ENCODE data around the gene TDRD7. TPM values are rescaled to one million over a fixed set of nuclear protein-coding genes. Genes with fewer than 3 reads are reported as not detected.

TDRD7 gene
- total RNA-seq, 1 donor from 2014 or later: 7.6 TPM

GRCh38 chr9:97365634-97366033 lies 46.3 kb upstream of the TDRD7 start:
- Mint-ChIP-seq H3K4me1 (ENCODE audit: unreplicated experiment) (no peaks in the 10 kb centered on the region), H3K27ac (no peak overlapping the region), H3K27me3 (no peaks in the 10 kb centered on the region), H3K4me3 (no peak overlapping the region), H3K36me3 (peaks cover 19% of the 10 kb centered on the region), H3K9me3 (peaks cover 5% of the 10 kb centered on the region)
- no peak for DNase-seq (ENCODE audit: extremely low spot score, unreplicated experiment)
- no peak for TF ChIP-seq CTCF (conservative IDR thresholded peaks at IDR 0.05)

- H3K27ac Mint-ChIP-seq: no peak overlapping the region
- H3K9me3 Mint-ChIP-seq: peaks cover 5% of the 10 kb centered on the region
- no peak for TF ChIP-seq CTCF (conservative IDR thresholded peaks at IDR 0.05)
Observed at GRCh38 chr9:97366476-97366875, 45.4 kb upstream of the TDRD7 start.

GRCh38 chr9:97366889-97367288 lies 45.0 kb upstream of the TDRD7 start:
- Mint-ChIP-seq H3K4me3 (no peak overlapping the region), H3K4me1 (ENCODE audit: unreplicated experiment) (no peaks in the 10 kb centered on the region), H3K27me3 (no peaks in the 10 kb centered on the region), H3K27ac (no peak overlapping the region), H3K9me3 (peaks cover 5% of the 10 kb centered on the region), H3K36me3 (peaks cover 23% of the 10 kb centered on the region)
- TF ChIP-seq CTCF (conservative IDR thresholded peaks at IDR 0.05): no peak
- no peak for DNase-seq (ENCODE audit: extremely low spot score, unreplicated experiment)

More at GRCh38 chr9:97366476-97366875, 45.4 kb upstream of the TDRD7 start:
- no peaks in the 10 kb centered on the region for H3K27me3 Mint-ChIP-seq
- no peak overlapping the region for H3K4me3 Mint-ChIP-seq
- DNase-seq (ENCODE audit: extremely low spot score, unreplicated experiment): no peak
- peaks cover 23% of the 10 kb centered on the region for H3K36me3 Mint-ChIP-seq
- no peaks in the 10 kb centered on the region for H3K4me1 Mint-ChIP-seq (ENCODE audit: unreplicated experiment)

GRCh38 chr9:97367729-97368128 lies 44.2 kb upstream of the TDRD7 start:
- H3K27ac Mint-ChIP-seq: no peak overlapping the region
- H3K4me1 Mint-ChIP-seq (ENCODE audit: unreplicated experiment): no peaks in the 10 kb centered on the region
- H3K36me3 Mint-ChIP-seq: peaks cover 23% of the 10 kb centered on the region
- no peak for TF ChIP-seq CTCF (conservative IDR thresholded peaks at IDR 0.05)
- no peaks in the 10 kb centered on the region for H3K27me3 Mint-ChIP-seq
- H3K9me3 Mint-ChIP-seq: peaks cover 5% of the 10 kb centered on the region
- no peak overlapping the region for H3K4me3 Mint-ChIP-seq
- DNase-seq (ENCODE audit: extremely low spot score, unreplicated experiment): no peak

GRCh38 chr9:97368964-97369363 lies 42.9 kb upstream of the TDRD7 start:
- Mint-ChIP-seq H3K4me3 (no peak overlapping the region), H3K27ac (no peak overlapping the region), H3K36me3 (peaks cover 23% of the 10 kb centered on the region), H3K4me1 (ENCODE audit: unreplicated experiment) (no peaks in the 10 kb centered on the region), H3K27me3 (no peaks in the 10 kb centered on the region), H3K9me3 (peaks cover 5% of the 10 kb centered on the region)
- no peak for TF ChIP-seq CTCF (conservative IDR thresholded peaks at IDR 0.05)
- no peak for DNase-seq (ENCODE audit: extremely low spot score, unreplicated experiment)

GRCh38 chr9:97372580-97372979 lies 39.3 kb upstream of the TDRD7 start:
- H3K4me1 Mint-ChIP-seq (ENCODE audit: unreplicated experiment): no peaks in the 10 kb centered on the region
- H3K27ac Mint-ChIP-seq: no peak overlapping the region

More at GRCh38 chr9:97372580-97372979, 39.3 kb upstream of the TDRD7 start:
- no peak for DNase-seq (ENCODE audit: extremely low spot score, unreplicated experiment)
- H3K4me3 Mint-ChIP-seq: no peak overlapping the region
- H3K36me3 Mint-ChIP-seq: peaks cover 19% of the 10 kb centered on the region
- no peak for TF ChIP-seq CTCF (conservative IDR thresholded peaks at IDR 0.05)
- no peaks in the 10 kb centered on the region for H3K27me3 Mint-ChIP-seq
- peaks cover 5% of the 10 kb centered on the region for H3K9me3 Mint-ChIP-seq
